DOHH2 (cell line): ENCODE results near the gene MYO18A.

ENCODE experiments used
- EZH2phosphoT487 ChIP-seq: fragments of 200-600 bp; sonication (generic); IDR thresholded peaks from 2 replicates; pipeline ENCODE4 v1.6.1; 2017; ENCODE audit warnings: borderline replicate concordance, mild to moderate bottlenecking, antibody characterized with exemption, low read length, moderate library complexity, mixed read lengths
- TF ChIP-seq, protein P1 (sequence below): fragments of 200-600 bp; sonication (generic); IDR thresholded peaks from one replicate; pipeline ENCODE4 v1.5.1; 2014; ENCODE audit warnings: antibody characterized with exemption, mild to moderate bottlenecking, low read depth, low read length; ENCODE audit not compliant: poor library complexity, severe bottlenecking

DNA sequence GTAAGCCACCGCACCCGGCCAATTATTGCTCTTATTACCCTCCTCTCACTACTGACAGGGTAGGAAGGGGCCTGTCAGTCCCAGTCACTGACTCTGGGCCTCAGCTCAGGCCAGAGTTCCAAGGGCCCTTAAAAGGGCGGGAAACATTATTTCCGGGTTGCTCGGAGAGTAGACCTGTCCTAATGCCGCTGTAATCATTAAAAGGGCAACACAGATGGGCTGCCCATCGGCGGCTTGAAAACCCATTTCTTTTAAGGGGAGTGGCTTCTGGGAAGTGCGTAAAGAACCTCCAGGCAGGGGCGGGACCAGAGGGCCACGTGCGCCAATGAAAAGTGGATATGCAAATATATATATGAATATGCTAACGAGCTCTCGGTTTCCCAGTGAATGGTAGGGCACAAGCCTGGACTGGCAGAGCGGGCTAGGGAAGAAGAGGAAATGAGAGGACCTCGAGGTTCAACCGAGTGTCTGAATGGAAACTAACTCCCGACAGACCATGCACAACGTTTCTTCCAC is 110.6 kb downstream of the MYO18A start:
- TF ChIP-seq, protein P1, sequence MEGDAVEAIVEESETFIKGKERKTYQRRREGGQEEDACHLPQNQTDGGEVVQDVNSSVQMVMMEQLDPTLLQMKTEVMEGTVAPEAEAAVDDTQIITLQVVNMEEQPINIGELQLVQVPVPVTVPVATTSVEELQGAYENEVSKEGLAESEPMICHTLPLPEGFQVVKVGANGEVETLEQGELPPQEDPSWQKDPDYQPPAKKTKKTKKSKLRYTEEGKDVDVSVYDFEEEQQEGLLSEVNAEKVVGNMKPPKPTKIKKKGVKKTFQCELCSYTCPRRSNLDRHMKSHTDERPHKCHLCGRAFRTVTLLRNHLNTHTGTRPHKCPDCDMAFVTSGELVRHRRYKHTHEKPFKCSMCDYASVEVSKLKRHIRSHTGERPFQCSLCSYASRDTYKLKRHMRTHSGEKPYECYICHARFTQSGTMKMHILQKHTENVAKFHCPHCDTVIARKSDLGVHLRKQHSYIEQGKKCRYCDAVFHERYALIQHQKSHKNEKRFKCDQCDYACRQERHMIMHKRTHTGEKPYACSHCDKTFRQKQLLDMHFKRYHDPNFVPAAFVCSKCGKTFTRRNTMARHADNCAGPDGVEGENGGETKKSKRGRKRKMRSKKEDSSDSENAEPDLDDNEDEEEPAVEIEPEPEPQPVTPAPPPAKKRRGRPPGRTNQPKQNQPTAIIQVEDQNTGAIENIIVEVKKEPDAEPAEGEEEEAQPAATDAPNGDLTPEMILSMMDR, result no peak
- TF ChIP-seq EZH2phosphoT487, result no peak
